NCI-H2171 (cell line): ENCODE results near the gene JMJD8.
A peak's percentile ranks its signal among the peaks of the same experiment; 100 is the strongest.

ENCODE experiments used
- DNase-seq: peaks from one replicate; lab custom pipeline; 2025; lab: John Stamatoyannopoulos, UW

JMJD8 gene

GRCh38 chr16:638836-639235 lies 45.3 kb downstream of the JMJD8 start:
- DNase-seq = no peak

- DNase-seq = no peak
Measured at GRCh38 chr16:638034-638543, 46.0 kb downstream of the JMJD8 start.

- peak; percentile 83 for DNase-seq
Measured at GRCh38 chr16:637081-638018, 46.8 kb downstream of the JMJD8 start.

- peak; percentile 94 for DNase-seq
Measured at GRCh38 chr16:636206-637080, 47.7 kb downstream of the JMJD8 start, which contains the start of gene METTL26. Gene METTL26 (minus strand): TSS chr16:636305. CDS start chr16:636290, 15 bp downstream.

- DNase-seq = no peak
Measured at GRCh38 chr16:635573-636205, 48.4 kb downstream of the JMJD8 start.

GRCh38 chr16:634996-635395 lies 49.1 kb downstream of the JMJD8 start:
- no peak for DNase-seq

GRCh38 chr16:634051-634670 lies 50.0 kb downstream of the JMJD8 start:
- no peak for DNase-seq

- no peak for DNase-seq
Measured at GRCh38 chr16:633336-634050, 50.6 kb downstream of the JMJD8 start.

GRCh38 chr16:632486-633335 lies 51.4 kb downstream of the JMJD8 start:
- DNase-seq = no peak

- no peak for DNase-seq
Measured at GRCh38 chr16:631808-632358, 52.3 kb downstream of the JMJD8 start.
